HG03342 (cell line): Measurements from ENCODE around the gene EMILIN3.

ENCODE experiments used
- ATAC-seq: cut with Tn5 transposase; IDR thresholded peaks from one replicate; pipeline ENCODE4 v1.9.1; 2021; ENCODE audit warnings: mild to moderate bottlenecking, moderate library complexity; ENCODE audit not compliant: unreplicated experiment

The EMILIN3 gene

GRCh38 chr20:41347523-41348429 lies 18.8 kb downstream of the EMILIN3 start:
- ATAC-seq: no peak

GRCh38 chr20:41345729-41346067 lies 20.9 kb downstream of the EMILIN3 start:
- ATAC-seq: no peak

GRCh38 chr20:41344938-41345728 lies 21.5 kb downstream of the EMILIN3 start:
- ATAC-seq: no peak

- ATAC-seq: no peak
Measured at GRCh38 chr20:41344477-41344876, 22.1 kb downstream of the EMILIN3 start.

- ATAC-seq: no peak
Measured at GRCh38 chr20:41342474-41343464, 23.8 kb downstream of the EMILIN3 start.

- ATAC-seq: peak; percentile 20
Measured at GRCh38 chr20:41340327-41341055, 26.1 kb downstream of the EMILIN3 start, which contains the start of gene LPIN3. Gene LPIN3 (plus strand): TSS chr20:41340821. CDS start chr20:41345804, 4,983 bp downstream.

- ATAC-seq: peak; percentile 71
Measured at GRCh38 chr20:41339957-41340326, 26.7 kb downstream of the EMILIN3 start.

- no peak for ATAC-seq
Measured at GRCh38 chr20:41336711-41337492, 29.7 kb downstream of the EMILIN3 start.

GRCh38 chr20:41335591-41335990 lies 31.0 kb downstream of the EMILIN3 start:
- ATAC-seq: no peak

- ATAC-seq: no peak
Measured at GRCh38 chr20:41334443-41335421, 31.9 kb downstream of the EMILIN3 start.

GRCh38 chr20:41334036-41334435 lies 32.6 kb downstream of the EMILIN3 start:
- no peak for ATAC-seq

GRCh38 chr20:41331731-41332130 lies 34.9 kb downstream of the EMILIN3 start:
- ATAC-seq: no peak

GRCh38 chr20:41330941-41331340 lies 35.7 kb downstream of the EMILIN3 start:
- no peak for ATAC-seq

- ATAC-seq: no peak
Measured at GRCh38 chr20:41330343-41330720, 36.3 kb downstream of the EMILIN3 start.

- no peak for ATAC-seq
Measured at GRCh38 chr20:41329435-41330342, 36.9 kb downstream of the EMILIN3 start.

GRCh38 chr20:41327178-41327577 lies 39.4 kb downstream of the EMILIN3 start:
- ATAC-seq: no peak

- ATAC-seq: no peak
Measured at GRCh38 chr20:41320976-41321375, 45.6 kb downstream of the EMILIN3 start.
